Tibial nerve (tissue), 4 donors: Measurements from ENCODE around the gene ETV2.

ENCODE experiments used
- EP300 ChIP-seq, 2 donors: sonication (generic); formaldehyde crosslinking; IDR thresholded peaks; one replicate each; pipeline ENCODE4 v1.6.1; 2017; ENCODE audit warnings: antibody characterized with exemption in 2 of 2, mild to moderate bottlenecking in 1 of 2
- POLR2A ChIP-seq, 2 donors: fragments of 450-650 bp; IDR thresholded peaks; one replicate each; pipeline ENCODE4 v1.6.1; 2017; ENCODE audit warnings: antibody characterized with exemption in 2 of 2, mild to moderate bottlenecking in 2 of 2, moderate library complexity in 2 of 2
- TF ChIP-seq, protein P1 (sequence below), 5 experiments: fragments of 200-600 bp in 3 of 5; fragments of 450-650 bp in 2 of 5; sonication (generic) in 3 of 5; IDR thresholded peaks; one replicate each; pipeline ENCODE4 v1.5.1; 2016 to 2019; ENCODE audit warnings: antibody characterized with exemption in 5 of 5, mild to moderate bottlenecking in 3 of 5, moderate library complexity in 2 of 5

DNA sequence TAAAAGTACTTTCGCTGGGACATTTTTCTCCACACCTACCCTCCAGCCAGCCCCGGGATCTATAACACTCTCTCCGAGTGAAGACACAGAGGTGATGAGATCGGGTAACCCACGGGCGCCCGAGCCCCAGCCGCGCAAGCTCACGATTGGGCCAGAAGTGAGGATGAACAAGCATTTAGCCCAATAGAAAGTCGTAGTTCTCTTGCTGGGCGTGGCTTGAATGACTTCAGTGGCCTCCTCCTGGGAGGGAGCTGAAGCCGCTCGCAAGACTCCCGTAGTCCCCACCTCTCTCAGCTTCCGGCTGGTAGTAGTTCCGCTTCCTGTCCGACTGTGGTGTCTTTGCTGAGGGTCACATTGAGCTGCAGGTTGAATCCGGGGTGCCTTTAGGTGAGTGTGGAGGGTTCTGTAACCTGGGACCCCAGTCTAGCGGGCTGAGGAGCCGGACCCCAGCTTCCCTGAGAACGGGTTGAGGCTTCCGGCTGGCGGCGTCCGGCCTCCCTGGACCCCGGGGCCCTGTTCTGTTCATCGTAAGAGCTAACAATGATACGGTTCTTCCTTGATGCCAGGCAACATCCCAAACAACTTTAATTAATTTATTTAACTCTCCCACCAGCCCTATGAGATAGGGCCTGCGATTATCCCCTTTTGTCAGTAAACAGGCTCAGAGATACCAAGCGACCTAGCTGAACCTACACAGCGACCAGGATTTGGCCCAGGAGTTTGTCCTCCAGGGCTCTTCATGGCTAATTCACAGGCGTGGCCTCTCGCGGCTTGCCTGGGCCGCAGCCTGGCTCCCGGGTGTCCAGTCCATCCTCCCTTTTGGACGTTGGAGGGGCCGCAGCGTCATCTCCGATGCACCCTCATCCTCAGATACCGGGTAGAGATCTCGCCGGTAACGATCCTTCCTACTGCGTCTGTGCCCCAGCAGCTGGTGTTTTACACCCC lies 6.7 kb downstream of the ETV2 start, which contains the start of gene COX6B1:
- TF ChIP-seq, protein P1, sequence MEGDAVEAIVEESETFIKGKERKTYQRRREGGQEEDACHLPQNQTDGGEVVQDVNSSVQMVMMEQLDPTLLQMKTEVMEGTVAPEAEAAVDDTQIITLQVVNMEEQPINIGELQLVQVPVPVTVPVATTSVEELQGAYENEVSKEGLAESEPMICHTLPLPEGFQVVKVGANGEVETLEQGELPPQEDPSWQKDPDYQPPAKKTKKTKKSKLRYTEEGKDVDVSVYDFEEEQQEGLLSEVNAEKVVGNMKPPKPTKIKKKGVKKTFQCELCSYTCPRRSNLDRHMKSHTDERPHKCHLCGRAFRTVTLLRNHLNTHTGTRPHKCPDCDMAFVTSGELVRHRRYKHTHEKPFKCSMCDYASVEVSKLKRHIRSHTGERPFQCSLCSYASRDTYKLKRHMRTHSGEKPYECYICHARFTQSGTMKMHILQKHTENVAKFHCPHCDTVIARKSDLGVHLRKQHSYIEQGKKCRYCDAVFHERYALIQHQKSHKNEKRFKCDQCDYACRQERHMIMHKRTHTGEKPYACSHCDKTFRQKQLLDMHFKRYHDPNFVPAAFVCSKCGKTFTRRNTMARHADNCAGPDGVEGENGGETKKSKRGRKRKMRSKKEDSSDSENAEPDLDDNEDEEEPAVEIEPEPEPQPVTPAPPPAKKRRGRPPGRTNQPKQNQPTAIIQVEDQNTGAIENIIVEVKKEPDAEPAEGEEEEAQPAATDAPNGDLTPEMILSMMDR (IDR thresholded peaks at IDR 0.05), result no peak
- TF ChIP-seq POLR2A (IDR thresholded peaks at IDR 0.05) (peak in 1 of 2 donors; percentile 61), EP300 (IDR thresholded peaks at IDR 0.05) (peak in 1 of 2 donors; percentile 83)
